ENCODE results near the gene CD274. TPM values are rescaled to one million over a fixed set of nuclear protein-coding genes. Genes with fewer than 3 reads are reported as not detected.

CD274 gene
- total RNA-seq, 1 experiment from 2014 or later = 2.5 TPM

DNA sequence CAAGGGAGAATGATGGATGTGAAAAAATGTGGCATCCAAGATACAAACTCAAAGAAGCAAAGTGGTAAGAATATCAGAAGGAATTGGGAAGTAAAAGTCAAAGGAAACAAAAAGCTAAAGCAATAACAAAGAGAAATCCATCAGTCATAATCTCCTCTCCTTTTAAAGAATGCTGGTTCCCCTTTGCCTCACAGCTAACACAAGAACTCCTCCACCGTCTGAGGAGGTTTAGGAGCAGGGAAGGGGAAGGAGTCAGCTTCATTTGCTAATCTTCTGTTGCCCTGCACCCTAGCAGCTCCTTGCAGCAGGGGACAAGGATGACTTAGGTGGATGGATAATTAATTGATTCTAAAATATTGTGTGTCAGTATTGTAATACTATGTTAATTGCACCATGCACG lies 16.4 kb downstream of the CD274 start:
- CTCF ChIA-PET = interaction anchor here (1.6 kb wide), 1 partner anchor 17 kb away, joined by 3 read pairs; the partner anchor contains the start of gene CD274
- no peak for ATAC-seq

More for the DNA sequence above, 16.4 kb downstream of the CD274 start:
- Histone ChIP-seq H3K4me1 (ENCODE audit: control insufficient read depth in 1 of 2, insufficient read depth in 2 of 2, low read length in 2 of 2) (no peaks in the 10 kb centered on the region), H2AFZ (ENCODE audit: low read depth, low read length, poor library complexity, severe bottlenecking) (no peak overlapping the region), H3K9me2 (ENCODE audit: insufficient read depth) (no peaks in the 10 kb centered on the region), H3K79me2 (ENCODE audit: insufficient read depth, low read length) (no peaks in the 10 kb centered on the region), H3K27ac (ENCODE audit: low read depth, low read length) (no peak overlapping the region), H3K9ac (ENCODE audit: low read length) (no peak overlapping the region), H3K9me3 (ENCODE audit: control insufficient read depth in 1 of 2, insufficient read depth in 1 of 2, low read depth in 1 of 2, low read length in 2 of 2) (no peaks in the 10 kb centered on the region), H3K36me3 (ENCODE audit: control insufficient read depth in 1 of 2, insufficient read depth in 2 of 2, low read length in 2 of 2) (no peaks in the 10 kb centered on the region), H4K20me1 (ENCODE audit: insufficient read depth) (no peaks in the 10 kb centered on the region), H3K4me3 (replicated peaks in 1 of 2; ENCODE audit: low read depth in 1 of 2, low read length in 2 of 2) (no peak overlapping the region), H3K27me3 (ENCODE audit: insufficient read depth, low read length) (no peaks in the 10 kb centered on the region), H3K4me2 (ENCODE audit: low read length) (no peak overlapping the region)
- intact Hi-C loops (cut with micrococcal nuclease) = no loop called here
- TF ChIP-seq SIN3A (IDR thresholded peaks at IDR 0.05; ENCODE audit: low read depth) (no peak), CTCF (IDR thresholded peaks at IDR 0.05 in 2 of 3, conservative IDR thresholded peaks at IDR 0.05 in 1 of 3; ENCODE audit: borderline replicate concordance in 1 of 3, insufficient read depth in 1 of 3, low read depth in 2 of 3, low read length in 2 of 3) (no peak), TCF7L2 (IDR thresholded peaks at IDR 0.05; ENCODE audit: borderline replicate concordance, extremely low read depth, insufficient read depth, insufficient read length) (no peak), REST (IDR thresholded peaks at IDR 0.05; ENCODE audit: low read depth) (no peak), ZBTB33 (IDR thresholded peaks at IDR 0.05; ENCODE audit: extremely low read depth, insufficient replicate concordance, low read length) (no peak), CBX3 (IDR thresholded peaks at IDR 0.05; ENCODE audit: low read depth) (no peak), CEBPB (IDR thresholded peaks at IDR 0.05; ENCODE audit: low read depth) (no peak), YY1 (IDR thresholded peaks at IDR 0.05; ENCODE audit: extremely low read depth, insufficient replicate concordance, low read depth, low read length) (no peak), ZNF274 (IDR thresholded peaks at IDR 0.05; ENCODE audit: low read depth, low read length) (no peak), ZFX (IDR thresholded peaks at IDR 0.05) (no peak), FOSL1 (IDR thresholded peaks at IDR 0.05; ENCODE audit: low read depth) (no peak), POLR2AphosphoS5 (IDR thresholded peaks at IDR 0.05; ENCODE audit: low read depth, low read length) (no peak), ELF1 (IDR thresholded peaks at IDR 0.05; ENCODE audit: borderline replicate concordance, low read depth) (no peak), EGR1 (IDR thresholded peaks at IDR 0.05; ENCODE audit: low read depth) (no peak), JUND (IDR thresholded peaks at IDR 0.05) (no peak), SRF (IDR thresholded peaks at IDR 0.05; ENCODE audit: low read depth) (no peak), SP1 (IDR thresholded peaks at IDR 0.05; ENCODE audit: low read depth) (no peak), EZH2 (IDR thresholded peaks at IDR 0.05) (no peak), EZH2phosphoT487 (IDR thresholded peaks at IDR 0.05; ENCODE audit: borderline replicate concordance) (no peak)
- TF ChIP-seq, protein P1, sequence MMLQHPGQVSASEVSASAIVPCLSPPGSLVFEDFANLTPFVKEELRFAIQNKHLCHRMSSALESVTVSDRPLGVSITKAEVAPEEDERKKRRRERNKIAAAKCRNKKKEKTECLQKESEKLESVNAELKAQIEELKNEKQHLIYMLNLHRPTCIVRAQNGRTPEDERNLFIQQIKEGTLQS (IDR thresholded peaks at IDR 0.05) = no peak
- BruUV-seq (replicated peaks) = no TSS peak
- DNase-seq (ENCODE audit: low read depth, low spot score) = no peak
- POLR2A ChIA-PET = no interaction called here
- RAD21 ChIA-PET (ENCODE audit: low non-redundant PET in 1 of 2, low total read pairs in 2 of 2, uncharacterized antibody in 2 of 2, unreplicated experiment in 2 of 2) = no interaction called here
